HG03108 (cell line): ENCODE measurements around the gene CFAP65.

ENCODE experiments used
- ATAC-seq: cut with Tn5 transposase; IDR thresholded peaks from one replicate; pipeline ENCODE4 v1.9.1; 2021; ENCODE audit warnings: moderate library complexity; ENCODE audit not compliant: unreplicated experiment

The CFAP65 gene

DNA sequence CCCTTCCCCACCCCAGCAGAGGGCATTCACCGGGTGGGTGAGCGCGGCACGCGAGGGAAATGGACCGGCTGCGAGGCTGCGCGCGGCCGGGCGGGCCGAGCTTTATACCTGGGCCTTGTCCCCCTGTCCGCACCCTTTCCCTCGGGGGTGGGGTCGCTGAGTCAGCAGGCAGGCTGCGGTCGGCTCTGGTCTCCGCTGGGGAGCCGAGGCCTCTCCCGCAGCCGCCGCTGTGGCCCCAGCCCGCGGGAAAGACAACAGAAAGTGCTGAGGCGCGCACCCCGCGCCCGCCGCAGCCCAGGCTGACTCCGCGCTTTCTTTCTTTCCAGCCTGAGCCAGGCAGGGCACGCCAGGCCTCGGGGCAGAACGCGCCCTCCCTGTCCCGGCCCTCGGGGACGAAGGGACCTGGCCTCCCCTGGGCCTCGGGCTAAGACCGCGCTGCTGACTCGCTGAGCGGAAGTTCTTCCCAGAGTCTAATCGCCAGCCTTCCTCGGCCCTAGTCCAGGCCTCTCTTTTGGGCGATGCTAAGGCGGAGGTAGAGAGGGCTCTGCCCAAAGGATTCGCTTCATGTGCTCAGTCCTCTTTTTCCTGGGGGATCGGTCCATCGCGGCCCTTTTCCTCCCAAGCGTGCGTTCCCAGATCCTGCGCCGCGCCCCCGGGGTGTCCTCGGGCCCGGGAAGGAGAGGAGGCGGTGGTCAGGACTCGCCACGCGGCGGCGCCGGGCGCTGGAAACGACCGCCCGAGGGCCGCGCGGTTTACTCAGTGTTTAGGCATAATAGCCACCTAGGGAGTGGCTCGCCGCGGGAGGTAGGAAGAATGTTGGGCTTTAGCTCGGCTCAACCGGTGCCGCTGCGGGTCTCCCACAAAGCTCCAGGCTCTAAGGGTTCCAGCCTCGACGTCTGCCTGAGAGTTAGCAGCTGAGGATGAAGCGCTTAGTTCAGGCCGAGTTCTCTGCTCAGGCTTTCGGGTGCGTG lies 47.7 kb downstream of the CFAP65 start, which contains the start of gene CRYBA2:
TSS of gene CRYBA2 (minus strand) at position 78 of the 971 bp plus-strand sequence. CDS start 246 bp downstream, outside the sequence.
- ATAC-seq = no peak

DNA sequence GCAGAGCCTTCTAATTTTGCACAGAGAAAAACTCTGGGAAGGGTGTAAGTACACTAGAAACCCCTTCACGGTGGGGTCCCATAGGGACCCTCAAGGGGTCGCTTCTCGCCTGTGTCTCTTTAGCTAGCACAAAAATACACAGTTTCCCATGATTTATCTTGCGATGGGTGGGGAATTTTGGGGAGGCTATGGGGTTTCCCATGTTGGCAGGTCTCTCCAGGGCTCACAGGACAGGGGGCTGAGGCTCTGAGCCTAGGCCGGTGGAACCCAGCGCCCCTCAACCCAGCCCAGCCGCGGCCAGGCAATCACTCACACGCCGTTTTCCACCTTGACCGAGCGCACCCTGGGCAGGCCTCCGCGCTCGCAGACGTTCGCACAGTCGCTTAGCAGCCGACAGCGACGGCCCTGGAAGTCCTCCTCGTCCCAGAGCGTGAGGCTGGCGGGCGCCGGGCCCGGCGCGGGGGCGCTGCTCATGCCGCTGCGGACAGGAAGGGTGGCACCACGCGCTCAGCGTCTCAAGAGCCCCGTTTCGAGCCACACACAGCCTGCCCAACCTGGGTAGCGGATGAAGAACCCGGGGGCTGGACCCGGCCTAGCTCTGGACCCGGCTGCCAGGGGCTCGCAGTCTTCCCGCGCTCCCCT lies 48.5 kb downstream of the CFAP65 start:
- no peak for ATAC-seq

DNA sequence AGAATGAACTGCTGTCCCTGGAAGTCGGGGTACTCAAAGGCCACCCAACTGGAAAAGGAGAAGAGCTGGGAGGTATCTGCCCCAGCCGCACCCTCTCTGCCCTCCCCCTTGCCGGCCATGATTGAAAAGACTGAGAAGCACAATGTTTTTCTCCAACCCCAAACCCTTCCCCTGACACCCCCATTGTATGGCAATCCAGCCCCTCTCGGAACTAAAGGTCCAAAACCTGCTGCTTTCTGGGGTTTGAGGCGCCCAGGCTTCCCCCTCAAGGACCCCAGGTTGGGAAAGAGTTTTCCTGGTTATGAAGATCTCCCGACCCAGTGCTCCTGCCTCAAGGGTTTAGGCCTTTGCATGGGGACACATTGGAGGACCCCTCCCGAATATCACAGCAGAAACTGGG lies 49.1 kb downstream of the CFAP65 start:
- no peak for ATAC-seq

DNA sequence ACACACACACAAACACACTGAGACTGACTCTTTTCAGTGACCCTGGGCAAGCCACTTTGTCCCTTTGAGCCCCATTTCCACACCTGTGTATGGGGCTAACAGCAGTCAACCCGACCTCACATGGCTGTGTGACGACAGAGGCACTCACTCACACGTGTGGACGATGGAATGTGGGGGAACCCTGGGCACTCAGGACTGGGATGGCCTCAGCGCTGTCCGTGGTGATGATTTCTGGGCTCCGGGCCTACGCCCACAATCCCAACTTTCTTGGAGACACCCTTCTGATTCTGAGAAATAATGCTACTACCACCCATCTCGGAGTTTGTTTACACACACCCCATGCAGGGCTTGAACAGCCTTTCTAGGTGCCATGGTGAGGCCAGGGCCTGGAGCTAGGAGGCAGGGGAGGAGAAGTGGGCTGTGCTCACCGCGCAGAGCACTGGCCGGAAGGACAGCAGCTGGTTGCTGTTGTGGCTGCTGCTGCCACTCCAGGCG lies 49.6 kb downstream of the CFAP65 start:
- ATAC-seq = no peak

DNA sequence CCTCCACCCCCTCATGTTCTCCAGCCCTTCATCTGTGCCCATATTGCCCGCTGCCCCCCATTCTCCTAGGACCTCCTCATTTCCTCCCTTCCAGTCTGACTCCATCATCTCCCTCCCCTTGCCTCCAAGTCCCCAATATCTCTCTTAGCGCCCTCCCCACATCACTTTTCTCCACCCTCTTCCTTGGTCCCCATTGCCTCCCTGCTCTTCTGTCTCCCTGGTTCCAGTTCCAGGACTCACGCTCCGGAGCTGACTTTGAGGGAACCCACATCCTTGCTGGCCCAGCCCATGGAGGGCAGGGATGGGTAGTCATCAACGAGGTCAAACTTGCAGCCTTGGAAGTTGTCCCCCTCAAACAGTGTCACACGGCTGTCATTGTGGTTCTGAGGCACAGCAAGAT lies 50.7 kb downstream of the CFAP65 start:
- no peak for ATAC-seq

DNA sequence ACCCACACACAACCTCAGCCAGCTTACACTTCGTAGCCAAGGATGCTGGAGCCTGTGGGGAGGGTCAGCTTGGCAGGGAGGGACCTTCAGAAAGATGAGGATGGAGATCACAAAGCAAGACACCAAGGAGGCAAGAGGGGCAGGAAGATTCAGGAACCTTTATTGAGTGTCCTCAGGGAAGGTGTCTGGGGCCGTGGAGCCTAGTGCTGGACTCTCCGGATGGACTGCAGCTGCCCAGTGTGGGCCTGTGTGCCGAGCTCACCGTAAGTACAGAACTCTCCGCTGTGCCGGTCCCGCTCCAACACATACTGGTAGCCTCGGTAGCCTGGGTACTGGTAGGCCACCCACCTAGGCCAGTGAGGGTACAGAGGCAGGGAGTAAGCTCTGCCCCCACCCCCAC lies 51.3 kb downstream of the CFAP65 start:
- ATAC-seq = no peak

DNA sequence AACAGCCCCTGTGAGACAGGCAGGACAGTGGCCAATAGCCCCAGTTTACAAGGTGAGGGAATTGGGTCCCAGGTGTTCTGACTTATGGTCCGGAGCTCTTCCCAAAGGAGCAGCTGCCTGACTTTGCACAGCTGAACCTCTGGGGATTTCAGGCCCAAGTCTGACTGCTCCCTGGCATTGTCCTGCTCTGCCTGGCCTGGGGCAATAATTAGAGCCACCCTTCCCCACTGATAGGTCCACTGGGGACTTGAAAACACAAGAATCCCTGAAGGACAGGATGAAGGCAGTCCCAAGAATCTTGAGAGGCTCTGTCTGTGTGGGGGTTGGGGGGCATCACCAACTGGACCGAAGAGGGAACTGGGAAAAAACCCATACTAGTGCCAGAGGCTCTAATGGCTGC lies 52.7 kb downstream of the CFAP65 start:
- no peak for ATAC-seq

DNA sequence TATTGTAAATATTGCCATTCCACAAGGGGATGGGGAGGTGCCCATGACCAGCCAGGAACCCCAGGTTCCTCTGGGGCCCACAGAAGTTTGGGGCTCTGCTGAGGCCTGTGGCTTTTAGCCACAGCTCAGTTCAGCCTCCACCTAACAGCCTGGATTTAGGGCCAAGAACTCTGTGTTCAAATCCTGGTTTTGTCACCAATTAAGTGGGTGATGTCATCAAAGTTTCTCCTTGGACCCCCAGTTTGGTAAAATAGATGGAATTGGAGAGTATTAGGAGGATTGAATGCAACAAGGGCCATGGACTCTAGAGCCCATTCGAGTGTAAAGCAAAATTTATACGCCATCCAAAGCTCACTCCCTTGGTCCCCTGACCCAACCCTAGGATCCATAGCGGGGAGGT lies 53.2 kb downstream of the CFAP65 start:
- ATAC-seq = no peak

DNA sequence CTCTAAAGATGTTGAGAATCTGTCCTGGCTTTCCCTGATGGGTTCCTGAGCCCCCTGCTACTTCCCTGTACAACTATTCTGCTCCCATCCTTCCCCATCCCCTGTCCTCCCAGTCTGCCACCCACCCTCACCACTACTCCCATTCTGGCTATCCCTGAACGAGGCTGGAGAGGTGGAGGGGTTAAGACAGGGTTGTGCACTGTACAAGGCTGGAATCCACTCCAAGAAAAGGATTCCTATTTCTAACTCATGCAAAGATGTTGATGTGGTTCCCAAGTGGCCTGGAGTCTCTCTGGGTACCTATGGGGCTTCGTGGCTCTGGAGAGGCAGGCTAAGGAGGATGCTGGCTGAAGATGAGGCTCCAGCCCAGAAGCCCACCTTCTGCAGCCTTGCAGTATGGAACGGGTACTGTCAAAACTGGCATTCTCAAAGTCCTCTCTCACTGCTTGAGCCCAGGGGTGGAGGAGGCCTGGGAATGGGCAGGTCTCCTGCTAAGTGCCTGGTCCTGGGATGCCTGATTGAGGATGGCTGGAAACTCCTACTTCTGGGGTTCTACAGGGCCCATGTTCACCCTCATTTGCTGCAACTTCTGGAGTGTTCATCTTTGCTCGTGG lies 55.1 kb downstream of the CFAP65 start:
- ATAC-seq = no peak

DNA sequence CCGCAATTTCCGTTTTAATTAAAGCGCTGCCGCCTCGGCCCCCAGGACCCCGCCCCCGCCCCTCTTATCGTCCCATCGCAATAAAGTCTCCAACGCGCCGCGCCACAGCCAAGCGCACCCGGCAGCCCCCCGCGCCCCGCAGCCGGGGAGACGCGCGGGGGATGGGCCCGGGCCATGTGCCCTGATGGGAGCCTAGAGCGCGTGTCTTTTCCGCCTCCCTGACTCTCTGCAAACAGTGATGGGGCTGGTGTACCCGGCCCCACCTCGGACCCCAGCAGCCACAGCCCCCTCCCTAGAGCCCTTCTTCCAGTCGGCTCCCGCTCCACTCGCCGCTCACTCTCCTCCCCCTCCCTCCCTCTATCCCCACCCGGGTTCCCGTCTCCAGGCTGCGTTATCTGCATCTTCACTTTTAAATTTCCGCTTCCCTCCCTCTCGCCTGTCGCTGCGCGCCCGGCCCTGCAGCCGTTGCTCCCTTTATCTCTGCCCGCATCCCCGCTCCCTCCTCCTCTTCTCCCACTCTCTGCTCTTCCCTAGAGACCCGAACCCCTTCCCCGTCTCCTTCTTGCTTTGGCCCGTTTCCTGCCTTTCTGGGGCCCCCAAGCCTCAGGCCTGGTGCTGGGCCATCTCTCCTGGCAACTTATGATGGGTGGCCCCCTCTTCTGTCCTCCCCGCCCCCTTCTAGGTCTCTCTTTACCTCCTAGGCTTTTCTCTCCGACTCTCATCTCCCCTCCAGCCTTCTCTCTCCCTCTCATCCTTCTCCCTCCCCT lies 55.8 kb downstream of the CFAP65 start:
- ATAC-seq = no peak

DNA sequence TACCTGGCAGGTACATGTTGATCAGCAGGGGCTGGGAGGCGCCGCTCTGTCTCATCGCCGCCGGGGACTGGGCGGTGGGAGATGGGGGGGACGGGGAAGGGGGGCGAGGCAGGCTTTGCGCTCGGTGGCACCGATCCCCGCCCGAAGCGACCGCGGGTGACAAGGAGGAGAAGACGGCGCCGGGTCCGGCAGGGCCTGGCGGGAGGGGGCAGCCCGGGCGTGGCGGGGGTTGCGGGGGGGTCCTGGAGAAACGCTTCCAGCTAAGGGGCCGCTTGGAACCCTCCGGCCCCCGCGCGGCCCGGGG lies 56.3 kb downstream of the CFAP65 start, which contains the start of gene FEV:
TSS of gene FEV (minus strand) at position 164 of the 304 bp plus-strand sequence. CDS start at position 55, 109 bp downstream.
- ATAC-seq = no peak

DNA sequence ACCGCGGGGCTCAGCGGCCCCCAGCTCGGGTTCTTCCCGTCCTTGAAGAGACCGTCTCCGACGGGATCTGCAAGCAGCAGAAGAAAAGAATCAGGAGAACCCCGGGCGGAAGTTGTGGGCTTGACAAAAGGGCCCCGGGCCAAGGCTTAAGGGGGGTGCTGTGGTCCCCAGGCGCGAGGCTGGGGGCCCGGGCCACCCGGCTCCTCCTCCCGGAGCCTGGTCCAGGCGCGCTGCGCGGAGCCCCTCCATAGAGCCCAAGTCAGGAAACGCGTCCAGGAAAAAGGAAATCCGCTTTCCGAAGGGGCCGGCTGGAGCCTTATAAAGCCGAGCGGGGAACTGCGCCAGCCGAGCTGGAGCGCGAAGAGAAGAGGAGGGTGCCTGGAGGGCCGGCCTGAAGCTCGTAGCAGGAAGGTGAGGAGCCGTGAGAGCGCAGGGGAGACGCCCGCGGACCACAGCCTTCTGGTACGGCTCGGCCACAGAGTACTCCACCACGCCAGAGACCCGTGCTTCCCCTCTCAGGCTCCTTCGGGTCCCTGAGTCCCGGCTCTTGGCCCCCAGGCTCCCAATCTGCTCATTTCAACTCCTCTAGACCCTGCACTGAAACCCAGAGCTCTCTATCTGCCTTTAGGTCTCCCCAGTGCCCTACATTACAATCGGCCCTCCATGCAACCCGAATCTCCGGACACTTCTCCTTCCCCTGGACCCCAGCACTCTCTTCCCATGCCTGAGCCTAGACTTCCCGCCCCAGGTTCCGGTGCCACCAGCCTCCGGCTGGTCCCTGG lies 56.9 kb downstream of the CFAP65 start:
- no peak for ATAC-seq

DNA sequence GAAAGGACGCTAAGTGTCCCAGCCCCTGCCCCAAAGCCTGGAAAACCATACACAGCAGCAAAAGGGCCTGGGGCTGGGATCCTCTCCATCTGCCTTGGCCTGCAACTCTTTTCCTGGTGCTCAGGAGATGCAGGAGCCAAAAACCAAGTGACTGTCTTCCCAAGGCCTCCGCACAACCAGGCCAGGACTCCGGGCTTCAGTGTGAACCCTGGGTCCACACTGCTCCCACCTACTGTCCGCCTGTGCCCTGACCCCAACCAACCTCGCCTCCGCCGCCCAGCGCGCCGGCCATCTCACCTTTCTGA lies 57.4 kb downstream of the CFAP65 start:
- no peak for ATAC-seq

DNA sequence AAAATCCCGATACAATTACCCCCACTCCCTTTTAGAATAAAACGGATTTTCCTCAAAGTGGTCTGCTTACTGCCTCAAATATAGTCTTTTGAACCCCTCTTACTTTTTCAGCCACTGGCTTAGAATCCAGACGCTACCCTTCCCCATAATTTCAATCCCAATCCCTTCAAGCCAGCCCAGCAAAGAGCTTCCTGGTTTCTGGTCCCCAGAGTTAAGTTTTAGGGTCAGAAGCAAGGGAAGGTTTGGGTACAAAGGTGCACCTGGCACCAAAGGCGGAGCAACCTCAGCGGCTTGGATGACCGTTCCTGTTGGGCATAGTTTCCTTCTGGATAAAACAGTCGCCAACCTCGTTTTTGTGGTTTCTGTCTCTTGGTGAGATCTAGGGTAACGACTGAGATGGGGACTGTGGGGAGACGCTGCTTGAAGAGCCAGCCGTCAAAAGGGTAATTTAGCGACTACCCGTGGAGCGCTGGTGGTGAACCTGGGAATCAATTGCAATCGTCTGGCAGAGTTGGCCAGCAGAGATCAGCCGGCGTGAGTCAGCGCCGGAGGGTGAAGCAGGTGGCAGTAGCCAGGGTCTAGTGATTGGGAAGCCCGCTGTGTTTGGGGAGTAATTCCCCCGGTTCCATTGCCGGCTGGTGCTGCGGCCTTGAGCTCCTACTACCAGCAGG lies 57.9 kb downstream of the CFAP65 start:
- no peak for ATAC-seq

DNA sequence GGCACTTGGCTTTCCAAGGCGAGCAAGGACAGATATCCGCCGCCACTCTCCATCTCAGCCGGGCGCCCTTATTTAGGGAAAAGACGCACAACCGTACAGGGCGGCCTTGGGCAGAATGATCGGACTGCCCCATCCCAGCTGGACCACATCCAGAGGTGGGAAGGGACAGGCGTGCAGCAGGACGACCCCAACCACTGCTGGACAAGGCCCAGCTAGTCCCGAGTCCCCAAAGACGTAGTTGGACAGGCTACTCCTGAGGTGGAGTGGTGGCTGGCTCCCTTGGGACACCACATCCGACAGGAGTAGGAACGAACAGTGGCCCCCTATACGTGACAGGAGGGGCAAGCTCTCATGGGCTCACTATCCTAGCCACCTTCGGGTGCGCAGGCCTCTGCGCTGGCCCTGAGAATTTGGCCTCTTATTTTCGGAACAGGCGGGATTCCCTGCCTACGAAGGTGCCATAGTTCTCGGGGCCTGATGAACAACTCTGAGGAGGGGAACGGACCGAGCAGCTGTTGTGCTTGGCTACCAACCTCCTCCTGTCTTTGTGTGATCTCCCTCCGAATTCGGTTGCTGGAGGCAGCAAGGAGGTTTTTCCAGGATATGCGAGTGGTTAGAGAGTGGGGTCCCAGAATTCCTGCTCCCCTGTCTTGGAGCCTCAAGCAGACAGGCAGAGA lies 58.6 kb downstream of the CFAP65 start:
- no peak for ATAC-seq

DNA sequence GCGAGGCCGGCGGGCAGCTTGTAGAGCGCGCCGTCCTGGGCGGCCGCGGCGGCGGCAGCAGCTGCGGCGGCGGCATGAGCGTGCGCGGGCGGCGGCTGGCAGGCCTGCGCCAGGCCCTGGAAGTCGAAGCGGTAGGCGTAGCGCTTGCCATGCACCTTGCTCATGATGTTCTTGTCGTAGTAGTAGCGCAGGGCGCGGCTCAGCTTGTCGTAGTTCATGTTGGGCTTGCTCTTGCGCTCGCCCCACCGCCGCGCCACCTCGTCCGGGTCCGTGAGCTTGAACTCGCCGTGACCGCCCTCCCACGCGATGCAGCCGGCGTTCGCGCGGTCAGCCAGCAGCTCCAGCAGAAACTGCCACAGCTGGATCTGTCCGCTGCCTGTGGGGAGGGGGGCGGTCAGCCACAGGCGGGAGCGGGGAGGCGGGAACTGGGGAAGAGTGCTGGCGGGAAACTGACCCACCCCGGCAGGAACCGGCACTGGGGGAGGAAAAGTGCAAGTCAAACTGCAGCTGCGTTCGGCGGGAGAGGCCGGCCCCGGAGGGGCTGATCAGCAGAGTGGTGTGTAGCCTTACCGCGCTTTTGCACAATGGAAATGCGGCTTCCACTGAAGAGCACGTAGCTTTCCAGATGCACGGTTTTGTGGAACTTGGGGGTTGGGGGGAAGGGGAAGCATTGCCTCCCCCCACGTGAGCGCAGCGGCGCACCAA lies 59.3 kb downstream of the CFAP65 start:
- no peak for ATAC-seq

DNA sequence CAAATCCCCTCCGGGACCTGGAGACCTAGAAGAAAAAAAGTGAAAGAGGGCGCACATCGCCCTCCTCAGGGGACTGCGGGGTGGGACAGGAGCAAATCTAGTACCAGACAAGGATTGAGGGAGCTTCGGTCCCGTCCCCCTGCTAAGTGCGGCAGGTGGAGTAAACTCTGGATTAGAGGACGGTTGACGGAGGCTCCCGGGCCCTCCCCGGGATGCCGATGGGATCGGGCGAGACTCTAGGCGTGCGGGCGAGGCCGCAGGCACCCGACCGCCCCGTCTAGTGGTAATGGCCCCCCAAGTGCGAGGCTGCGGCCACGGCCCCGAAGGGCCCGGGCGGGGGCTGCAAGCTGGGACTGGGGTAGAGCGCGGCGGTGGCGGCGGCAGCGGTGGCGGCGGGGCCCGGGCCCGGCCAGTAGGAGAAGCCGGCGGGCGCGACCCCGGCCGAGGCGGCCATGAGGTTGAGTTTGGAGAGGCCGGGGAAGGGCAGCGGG lies 59.9 kb downstream of the CFAP65 start:
- no peak for ATAC-seq

DNA sequence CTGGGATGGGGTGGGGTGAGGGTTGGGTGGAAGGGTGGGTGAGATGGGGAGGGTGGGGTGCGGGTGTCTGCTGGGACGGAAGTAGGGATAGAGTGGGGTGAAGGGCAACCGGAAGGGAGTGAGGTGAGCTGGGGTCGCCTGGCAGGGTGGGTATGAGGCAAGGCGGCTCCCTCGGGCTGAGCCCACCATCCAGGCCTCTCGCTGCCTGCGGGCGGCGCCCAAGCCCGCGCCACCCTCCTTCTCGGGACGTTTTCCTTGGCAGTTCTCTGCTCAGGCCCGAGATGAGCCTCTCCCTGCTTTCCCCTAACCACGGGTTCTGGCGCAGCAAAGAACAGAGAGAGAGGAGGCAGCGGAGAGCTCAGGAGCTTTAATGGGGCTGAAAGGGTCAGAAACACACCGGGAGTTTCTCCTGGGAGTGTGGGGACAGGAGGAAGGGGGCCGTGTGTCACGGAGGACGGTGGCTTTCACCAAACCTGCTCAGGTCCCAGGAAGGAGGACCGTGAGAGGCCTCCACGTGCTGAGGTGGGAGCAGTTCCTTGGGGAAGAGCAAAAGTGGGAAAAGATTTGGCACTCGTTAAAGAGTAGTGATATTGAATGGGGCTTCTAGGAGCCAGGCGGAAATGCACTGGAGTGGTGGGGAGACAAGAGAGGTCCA lies 60.5 kb downstream of the CFAP65 start:
- ATAC-seq = no peak
